GM20000 (cell line): ENCODE data around the gene MYBBP1A.

Experiments
- DNase-seq: peaks from one replicate; pipeline ENCODE4 v3.0.0; 2012; ENCODE audit warnings: low spot score
- CTCF ChIP-seq: IDR thresholded peaks from 2 replicates; pipeline ENCODE4 v1.5.1; 2012; ENCODE audit warnings: mild to moderate bottlenecking, control low read depth; ENCODE audit errors: extremely low read depth, missing control alignments

Gene MYBBP1A

GRCh38 chr17:4525691-4526397 lies 29.3 kb downstream of the MYBBP1A start:
- TF ChIP-seq CTCF = no peak
- DNase-seq = no peak

GRCh38 chr17:4523946-4524345 lies 31.2 kb downstream of the MYBBP1A start:
- DNase-seq = no peak

GRCh38 chr17:4522661-4523060 lies 32.5 kb downstream of the MYBBP1A start:
- no peak for DNase-seq
- TF ChIP-seq CTCF = no peak

More at GRCh38 chr17:4523946-4524345, 31.2 kb downstream of the MYBBP1A start:
- no peak for TF ChIP-seq CTCF

GRCh38 chr17:4520894-4521600 lies 34.1 kb downstream of the MYBBP1A start:
- no peak for TF ChIP-seq CTCF
- DNase-seq = no peak

- no peak for DNase-seq
- TF ChIP-seq CTCF = no peak
These were observed 34.9 kb downstream of the MYBBP1A start for GRCh38 chr17:4520060-4520893.

GRCh38 chr17:4519361-4519788 lies 35.8 kb downstream of the MYBBP1A start:
- no peak for DNase-seq
- TF ChIP-seq CTCF = no peak

- no peak for TF ChIP-seq CTCF
- no peak for DNase-seq
These were observed 36.3 kb downstream of the MYBBP1A start for GRCh38 chr17:4518901-4519300.
